AML-193 (cell line): ENCODE results near the gene DDR2.
"Not testable (repeated sequence)": the region's sequence is repeated elsewhere in the genome, so short reads cannot be mapped to it uniquely, and the experiment has no call there.

Experiments
- DNase-seq, 2 experiments: peaks; one replicate each; lab custom pipeline; 2025; lab: John Stamatoyannopoulos, UW

Gene DDR2

DNA sequence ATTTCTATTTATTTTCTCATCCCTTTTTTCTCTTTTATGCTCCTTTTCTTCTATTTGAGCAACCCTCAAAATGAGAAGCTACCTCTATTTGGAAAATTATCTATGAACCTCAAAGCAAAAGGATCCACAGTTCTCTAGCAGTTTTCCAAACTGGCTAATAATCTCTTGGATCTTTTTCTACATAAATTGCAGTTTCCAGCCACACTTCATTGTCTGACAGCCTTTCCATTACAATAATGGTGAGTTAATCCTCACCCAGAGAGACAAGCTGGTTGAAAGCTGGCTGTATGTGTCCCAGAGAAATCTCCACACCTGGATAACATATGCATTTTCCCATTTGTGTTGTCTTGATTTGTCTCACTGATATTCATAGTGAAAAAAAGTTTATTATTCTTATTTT lies 141.7 kb downstream of the DDR2 start:
- no peak for DNase-seq

- DNase-seq: no peak
These were observed 146.8 kb downstream of the DDR2 start for GRCh38 chr1:162779043-162779442.

DNA sequence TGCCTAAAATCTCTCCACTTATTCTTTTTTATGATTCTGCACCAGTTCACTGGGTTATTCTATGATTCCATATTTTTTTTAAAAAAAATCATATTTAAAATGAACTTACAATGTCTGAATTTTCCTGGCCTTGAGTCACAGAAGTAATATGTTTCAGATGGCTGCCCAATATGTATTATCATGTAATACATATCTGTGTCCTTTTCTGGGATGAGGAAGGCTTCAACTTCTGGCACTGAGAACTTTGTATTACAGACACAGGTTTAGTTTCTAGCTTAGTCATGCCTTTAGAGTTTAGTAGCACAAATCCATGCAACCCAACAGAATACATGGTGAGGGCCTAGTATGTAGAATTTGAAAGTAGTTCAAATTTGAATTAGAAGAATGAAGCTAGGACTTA lies 150.4 kb downstream of the DDR2 start:
- no peak for DNase-seq

DNA sequence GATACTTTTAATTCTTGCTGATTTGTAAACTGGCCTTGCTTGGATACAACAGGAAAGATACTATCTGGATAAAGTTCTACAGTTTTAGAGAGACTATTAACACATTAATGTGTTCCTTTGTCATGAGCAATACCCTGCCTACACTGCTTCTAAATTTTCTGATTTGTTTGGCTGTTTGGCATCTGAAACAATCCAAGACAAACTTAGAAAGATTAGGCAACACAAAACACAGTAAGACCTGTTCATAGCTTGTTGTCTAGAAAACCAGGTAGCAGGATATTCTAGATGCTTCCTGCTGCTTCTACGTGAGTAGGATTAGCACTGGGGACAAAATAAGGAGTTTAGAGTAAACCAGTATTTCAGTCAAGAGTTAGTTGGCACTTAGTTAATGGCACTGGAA lies 152.7 kb downstream of the DDR2 start:
- not testable (repeated sequence) for DNase-seq

- not testable (repeated sequence) for DNase-seq
These were observed 156.5 kb downstream of the DDR2 start for GRCh38 chr1:162788783-162789182.

GRCh38 chr1:162790303-162790984 lies 158.2 kb downstream of the DDR2 start, which contains the start of gene HSD17B7:
Gene HSD17B7, plus strand, starts transcription at chr1:162790702. Its CDS starts 99 bp downstream, at chr1:162790801.
- DNase-seq: peak; percentile 35 to 49

- DNase-seq: not testable (repeated sequence)
These were observed 158.7 kb downstream of the DDR2 start for GRCh38 chr1:162790985-162791357.

DNA sequence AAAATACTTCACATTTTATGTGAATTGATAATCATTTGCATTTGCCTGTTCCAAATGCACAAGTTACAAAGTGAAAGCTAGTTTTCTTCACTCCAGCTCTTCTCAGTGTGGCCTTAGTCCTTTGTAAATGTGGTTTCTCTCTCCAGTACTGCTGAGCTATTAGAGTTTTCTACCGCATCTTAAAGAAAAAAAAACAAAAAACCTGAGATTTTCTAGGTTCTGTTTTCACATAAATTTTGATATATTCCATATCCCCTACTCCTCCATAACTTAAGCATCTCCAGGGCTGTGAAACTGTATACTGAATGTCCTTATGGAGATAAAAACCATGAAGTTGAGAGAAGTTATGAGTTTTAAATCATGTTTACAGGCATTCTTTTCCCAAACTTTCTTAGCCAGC lies 162.0 kb downstream of the DDR2 start:
- DNase-seq: not testable (repeated sequence)

GRCh38 chr1:162796617-162797279 lies 164.5 kb downstream of the DDR2 start:
- not testable (repeated sequence) for DNase-seq

GRCh38 chr1:162799995-162800830 lies 167.9 kb downstream of the DDR2 start:
- DNase-seq: peak; percentile 8 to 20

GRCh38 chr1:162807503-162807902 lies 175.2 kb downstream of the DDR2 start:
- not testable (repeated sequence) for DNase-seq

GRCh38 chr1:162812357-162812756 lies 180.1 kb downstream of the DDR2 start:
- not testable (repeated sequence) for DNase-seq

- DNase-seq: not testable (repeated sequence)
These were observed 185.9 kb downstream of the DDR2 start for GRCh38 chr1:162818136-162818535.

GRCh38 chr1:162818666-162819065 lies 186.4 kb downstream of the DDR2 start:
- not testable (repeated sequence) for DNase-seq

DNA sequence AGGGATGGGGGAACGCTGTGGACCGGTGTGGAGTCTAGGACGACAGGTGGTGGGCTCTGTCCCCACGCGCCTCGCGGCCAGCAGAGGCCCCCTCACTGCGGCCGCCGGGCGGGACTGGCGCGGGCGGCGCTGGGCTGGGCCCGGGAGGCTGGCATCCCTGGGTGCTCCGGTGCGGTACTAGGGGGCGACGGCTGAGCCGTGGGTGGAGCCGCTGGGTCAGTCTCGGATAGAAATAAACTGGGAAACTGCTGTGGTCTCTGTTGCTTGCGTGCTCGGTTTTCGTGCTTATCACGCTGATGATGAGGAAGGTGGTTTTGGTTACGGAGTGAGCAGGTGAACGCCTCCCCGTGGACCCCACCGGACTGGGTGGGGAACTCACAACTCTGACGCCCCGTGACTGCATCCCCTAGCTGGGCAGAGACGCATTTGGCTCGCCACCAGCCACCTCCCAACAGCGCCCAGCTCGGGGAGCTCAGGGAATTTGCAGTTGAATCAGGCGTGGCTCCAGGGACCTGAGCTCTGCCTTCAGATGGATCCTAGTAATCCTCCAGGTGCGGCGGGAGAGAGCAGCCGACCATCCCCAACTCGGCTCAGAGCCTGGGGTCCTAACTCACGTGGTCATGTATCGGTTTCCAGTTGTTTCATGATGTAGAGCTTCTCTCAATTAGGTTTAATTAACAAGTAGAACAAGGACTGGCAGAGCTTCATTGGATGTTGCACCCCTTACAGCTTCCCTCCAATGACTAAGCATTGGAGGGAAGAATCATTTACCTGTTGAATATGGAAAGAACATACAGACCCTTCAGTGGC lies 190.3 kb downstream of the DDR2 start:
- no peak for DNase-seq

DNA sequence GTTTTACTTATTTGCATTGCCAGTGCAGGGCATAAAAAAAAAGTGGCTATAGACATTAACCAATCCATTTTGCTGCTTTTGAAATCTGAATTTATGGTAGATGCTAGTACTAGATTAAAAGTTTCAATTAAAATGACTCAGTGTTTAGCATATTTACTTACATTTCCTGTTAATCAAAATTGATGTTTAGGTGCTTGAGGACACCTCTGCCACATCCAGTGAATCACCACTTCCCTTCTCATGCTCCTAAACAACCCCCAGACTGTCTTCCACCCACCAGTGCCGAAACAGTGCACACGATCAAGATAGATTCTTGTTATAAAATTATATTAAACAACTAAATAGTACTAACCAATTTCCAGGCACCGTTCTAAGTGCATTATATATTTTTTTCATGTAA lies 191.0 kb downstream of the DDR2 start:
- no peak for DNase-seq

GRCh38 chr1:162823771-162824525 lies 191.7 kb downstream of the DDR2 start:
- DNase-seq: no peak

- DNase-seq: no peak
These were observed 197.0 kb downstream of the DDR2 start for GRCh38 chr1:162829268-162829667.

- no peak for DNase-seq
These were observed 200.2 kb downstream of the DDR2 start for GRCh38 chr1:162832470-162832869.

- DNase-seq: no peak
These were observed 203.1 kb downstream of the DDR2 start for GRCh38 chr1:162835157-162835899.
